ENCODE results near the gene PRKN.

Gene PRKN

DNA sequence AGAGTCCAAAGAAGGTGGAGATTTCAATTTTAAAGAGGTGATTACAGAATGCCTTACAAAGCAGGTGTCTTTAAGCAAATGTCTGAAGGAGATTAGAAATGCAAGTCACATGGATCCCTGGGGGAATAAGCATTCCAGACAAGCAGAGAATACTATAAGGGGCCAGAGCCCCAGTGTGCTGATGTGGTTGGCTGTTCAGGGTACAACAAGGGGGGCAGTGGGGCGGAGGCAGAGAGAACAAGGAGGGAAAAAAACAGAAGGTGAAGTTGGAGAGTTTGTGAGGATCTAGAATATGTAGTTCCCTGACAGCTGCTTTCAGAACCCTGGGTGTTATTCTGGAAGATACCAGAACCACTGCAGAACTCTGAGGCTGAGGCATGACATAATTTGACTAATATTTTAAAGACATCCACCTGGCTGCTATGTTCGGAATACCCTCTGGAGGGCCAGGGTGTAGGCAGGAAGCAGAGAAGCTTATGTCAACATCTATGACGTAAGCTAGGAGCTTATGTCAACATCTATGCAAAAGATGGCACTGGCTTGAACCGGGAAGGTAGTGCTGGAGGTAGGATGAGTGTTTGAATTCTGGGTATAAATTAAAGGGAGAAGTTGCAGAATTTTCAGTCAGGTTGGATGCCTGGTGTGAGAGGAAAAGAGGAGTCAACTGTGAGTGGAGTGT lies 1177.5 kb downstream of the PRKN start:
- DNase-seq (ENCODE audit: low read depth), result no peak
- TF ChIP-seq CTCF (IDR thresholded peaks at IDR 0.05; ENCODE audit: low read depth, low read length, missing control alignments), result no peak

DNA sequence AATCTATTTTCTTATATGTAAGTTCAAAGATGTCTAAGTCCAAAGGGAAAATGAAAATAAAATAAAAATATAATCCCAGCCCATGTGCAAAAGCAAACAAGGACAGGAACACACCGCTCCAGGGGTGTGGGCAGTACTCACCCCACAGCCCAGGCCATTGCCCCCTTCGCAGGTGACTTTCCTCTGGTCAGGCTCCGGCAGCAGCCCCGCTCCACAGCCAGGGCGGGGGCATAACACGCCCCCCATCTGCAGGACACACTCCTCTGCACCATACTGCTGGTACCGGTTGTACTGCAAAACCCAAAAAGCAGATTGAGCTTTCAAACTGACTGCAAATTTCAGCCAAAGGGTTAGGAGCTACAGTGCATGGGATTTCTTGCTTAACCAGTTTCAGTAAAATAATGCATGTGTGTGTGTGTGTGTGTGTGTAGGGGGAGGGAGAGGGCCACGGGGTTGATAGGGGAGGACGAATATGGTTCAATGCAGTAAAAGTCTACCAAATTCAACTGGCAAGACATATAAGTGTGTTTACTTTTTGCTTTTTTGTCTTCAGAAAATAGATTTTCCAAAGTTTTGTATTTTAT lies 1178.8 kb downstream of the PRKN start:
- TF ChIP-seq CTCF (IDR thresholded peaks at IDR 0.05; ENCODE audit: low read depth, low read length, missing control alignments), result no peak
- DNase-seq (ENCODE audit: low read depth), result no peak
- no peak overlapping the region for H3K4me3 ChIP-seq (ENCODE audit: low read depth, low read length)

More for the DNA sequence above, 1177.5 kb downstream of the PRKN start:
- no peak overlapping the region for H3K4me3 ChIP-seq (ENCODE audit: low read depth, low read length)

GRCh38 chr6:161547617-161548016 lies 1179.9 kb downstream of the PRKN start:
- TF ChIP-seq CTCF (IDR thresholded peaks at IDR 0.05; ENCODE audit: low read depth, low read length, missing control alignments), result no peak
- no peak for DNase-seq (ENCODE audit: low read depth)
- no peak overlapping the region for H3K4me3 ChIP-seq (ENCODE audit: low read depth, low read length)

- no peak for TF ChIP-seq CTCF (IDR thresholded peaks at IDR 0.05; ENCODE audit: low read depth, low read length, missing control alignments)
- no peak overlapping the region for H3K4me3 ChIP-seq (ENCODE audit: low read depth, low read length)
- no peak for DNase-seq (ENCODE audit: low read depth)
Measured at GRCh38 chr6:161546632-161547031, 1180.9 kb downstream of the PRKN start.

DNA sequence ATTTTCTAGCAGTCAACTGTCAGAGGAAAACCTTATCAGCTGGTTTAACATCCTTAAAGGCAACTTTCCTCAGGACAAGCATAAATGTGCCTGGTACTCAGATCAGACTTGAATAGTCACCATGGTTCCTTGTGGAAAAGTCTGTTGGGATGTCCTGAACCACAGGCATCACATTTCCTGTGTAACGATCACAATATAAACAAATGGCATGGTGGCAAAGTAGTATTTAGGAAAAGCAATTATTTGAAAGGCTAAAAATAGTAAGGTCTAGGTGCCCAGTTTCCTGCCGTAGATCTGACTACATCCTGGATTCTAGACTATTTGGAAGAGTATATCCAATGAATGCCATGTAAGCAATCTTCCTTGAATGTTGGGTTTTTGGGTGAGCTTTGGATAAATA lies 1181.8 kb downstream of the PRKN start:
- H3K4me3 ChIP-seq (ENCODE audit: low read depth, low read length), result no peak overlapping the region
- no peak for TF ChIP-seq CTCF (IDR thresholded peaks at IDR 0.05; ENCODE audit: low read depth, low read length, missing control alignments)
- DNase-seq (ENCODE audit: low read depth), result no peak

DNA sequence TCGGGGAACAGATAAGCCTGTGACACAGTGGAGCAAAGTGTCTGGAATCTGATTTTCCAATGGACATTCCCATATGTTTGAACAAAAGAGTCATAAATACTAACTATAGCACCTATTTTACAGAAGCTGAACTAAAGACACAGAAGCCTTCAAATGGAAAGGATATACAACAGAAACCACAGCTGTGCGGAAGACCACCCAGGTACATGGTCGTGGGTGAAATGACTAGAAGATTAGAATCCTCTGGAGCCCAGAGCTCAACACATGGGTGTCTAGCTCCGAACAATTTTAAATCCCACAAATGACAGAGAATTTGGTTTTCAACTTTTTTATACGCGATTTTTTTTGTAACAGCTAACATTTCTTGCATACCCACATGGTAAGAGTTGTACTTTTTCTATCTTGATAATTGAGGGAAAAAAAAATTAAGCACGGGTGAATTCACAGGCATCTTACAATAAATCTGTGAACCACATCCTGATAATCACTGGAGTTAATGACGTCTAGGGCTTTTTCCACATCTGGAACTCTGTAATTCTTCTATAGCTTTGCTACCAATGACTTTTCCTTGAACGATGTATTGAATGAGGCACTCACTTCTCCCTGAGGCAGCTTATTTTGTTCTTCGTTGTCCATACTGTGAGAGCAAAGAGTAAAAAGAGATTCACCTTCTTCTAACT lies 1182.6 kb downstream of the PRKN start:
- DNase-seq (ENCODE audit: low read depth), result no peak
- no peak for TF ChIP-seq CTCF (IDR thresholded peaks at IDR 0.05; ENCODE audit: low read depth, low read length, missing control alignments)
- H3K4me3 ChIP-seq (ENCODE audit: low read depth, low read length), result no peak overlapping the region

Measured in GM12864 (cell line).